HCT116 (cell line): ENCODE data around the gene CCDC69.

Source experiments
- CTCF ChIP-seq, 3 experiments: fragments of 200-600 bp in 1 of 3; sonication (generic) in 1 of 3; IDR thresholded peaks in 2 of 3; conservative IDR thresholded peaks in 1 of 3; 2 replicates each; pipeline ENCODE4 v1.5.1; 2012 to 2017; ENCODE audit warnings: low read depth in 2 of 3, low read length in 2 of 3, antibody characterized with exemption in 1 of 3, borderline replicate concordance in 1 of 3, control low read depth in 1 of 3, mild to moderate bottlenecking in 1 of 3, mixed read lengths in 1 of 3, mixed run types in 1 of 3, moderate library complexity in 1 of 3; ENCODE audit not compliant: insufficient read depth in 1 of 3
- EZH2 ChIP-seq: fragments of 200-600 bp; sonication (generic); IDR thresholded peaks from 2 replicates; pipeline ENCODE4 v1.6.1; 2017; ENCODE audit warnings: antibody characterized with exemption, mixed run types
- EZH2phosphoT487 ChIP-seq: fragments of 200-600 bp; IDR thresholded peaks from 2 replicates; pipeline ENCODE4 v1.6.1; 2018; ENCODE audit warnings: antibody characterized with exemption, borderline replicate concordance
- FOSL1 ChIP-seq: IDR thresholded peaks from 2 replicates; pipeline ENCODE4 v1.6.1; 2012; ENCODE audit warnings: low read depth
- POLR2A ChIP-seq: IDR thresholded peaks from 2 replicates; pipeline ENCODE4 v1.7.0; 2011; ENCODE audit warnings: borderline replicate concordance; ENCODE audit not compliant: insufficient read depth, insufficient read length; ENCODE audit errors: extremely low read depth
- POLR2AphosphoS5 ChIP-seq: IDR thresholded peaks from 2 replicates; pipeline ENCODE4 v1.6.1; 2011; ENCODE audit warnings: mild to moderate bottlenecking, low read depth, low read length, moderate library complexity
- SRF ChIP-seq: IDR thresholded peaks from 2 replicates; pipeline ENCODE4 v1.6.1; 2012; ENCODE audit warnings: low read depth
- YY1 ChIP-seq: IDR thresholded peaks from 2 replicates; pipeline ENCODE4 v1.6.1; 2011; ENCODE audit warnings: low read length, low read depth, moderate library complexity, mild to moderate bottlenecking; ENCODE audit not compliant: insufficient replicate concordance; ENCODE audit errors: extremely low read depth
- ZFX ChIP-seq: fragments of 450-650 bp; IDR thresholded peaks from 2 replicates; pipeline ENCODE4 v1.6.1; 2017
- TF ChIP-seq, protein P1 (sequence below): IDR thresholded peaks from 2 replicates; pipeline ENCODE4 v1.6.1; 2012; ENCODE audit warnings: low read depth

DNA sequence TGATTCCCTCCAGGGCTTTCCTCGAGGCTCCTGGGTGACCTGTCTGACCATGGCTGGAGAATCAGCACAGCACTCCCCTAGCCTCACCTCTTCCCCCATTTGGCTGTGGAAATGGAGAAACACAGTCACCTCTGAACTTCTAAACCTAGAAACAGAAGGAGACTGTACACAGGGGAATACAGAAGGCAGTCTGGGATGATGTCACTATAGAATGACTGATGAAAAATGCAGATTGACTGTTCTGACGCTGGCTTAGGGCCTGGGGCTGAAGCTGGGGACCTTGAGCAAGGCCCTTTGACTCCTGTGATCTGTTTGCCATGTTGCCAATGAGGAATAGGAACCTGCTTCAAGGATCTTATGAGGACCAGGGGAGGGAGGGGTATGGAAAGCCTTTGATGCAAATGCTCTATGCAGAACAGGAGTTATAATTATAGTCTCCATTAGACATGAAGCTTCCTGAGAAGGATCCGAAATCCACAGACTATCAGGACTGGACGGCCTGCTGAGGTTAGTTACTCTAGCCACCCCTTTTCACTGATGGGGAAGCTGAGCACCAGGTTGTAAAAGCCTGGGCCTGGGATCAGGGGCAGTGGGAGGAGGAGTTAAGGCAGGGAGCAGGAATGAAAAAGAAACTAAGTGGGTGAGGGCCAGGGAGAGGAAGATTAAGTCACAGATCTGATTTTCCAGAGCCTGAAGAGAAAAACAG, 41.9 kb downstream of the CCDC69 start:
- no peak for TF ChIP-seq CTCF (IDR thresholded peaks at IDR 0.05 in 2 of 3, conservative IDR thresholded peaks at IDR 0.05 in 1 of 3; ENCODE audit: borderline replicate concordance in 1 of 3, insufficient read depth in 1 of 3, low read depth in 2 of 3, low read length in 2 of 3)
- TF ChIP-seq, protein P1, sequence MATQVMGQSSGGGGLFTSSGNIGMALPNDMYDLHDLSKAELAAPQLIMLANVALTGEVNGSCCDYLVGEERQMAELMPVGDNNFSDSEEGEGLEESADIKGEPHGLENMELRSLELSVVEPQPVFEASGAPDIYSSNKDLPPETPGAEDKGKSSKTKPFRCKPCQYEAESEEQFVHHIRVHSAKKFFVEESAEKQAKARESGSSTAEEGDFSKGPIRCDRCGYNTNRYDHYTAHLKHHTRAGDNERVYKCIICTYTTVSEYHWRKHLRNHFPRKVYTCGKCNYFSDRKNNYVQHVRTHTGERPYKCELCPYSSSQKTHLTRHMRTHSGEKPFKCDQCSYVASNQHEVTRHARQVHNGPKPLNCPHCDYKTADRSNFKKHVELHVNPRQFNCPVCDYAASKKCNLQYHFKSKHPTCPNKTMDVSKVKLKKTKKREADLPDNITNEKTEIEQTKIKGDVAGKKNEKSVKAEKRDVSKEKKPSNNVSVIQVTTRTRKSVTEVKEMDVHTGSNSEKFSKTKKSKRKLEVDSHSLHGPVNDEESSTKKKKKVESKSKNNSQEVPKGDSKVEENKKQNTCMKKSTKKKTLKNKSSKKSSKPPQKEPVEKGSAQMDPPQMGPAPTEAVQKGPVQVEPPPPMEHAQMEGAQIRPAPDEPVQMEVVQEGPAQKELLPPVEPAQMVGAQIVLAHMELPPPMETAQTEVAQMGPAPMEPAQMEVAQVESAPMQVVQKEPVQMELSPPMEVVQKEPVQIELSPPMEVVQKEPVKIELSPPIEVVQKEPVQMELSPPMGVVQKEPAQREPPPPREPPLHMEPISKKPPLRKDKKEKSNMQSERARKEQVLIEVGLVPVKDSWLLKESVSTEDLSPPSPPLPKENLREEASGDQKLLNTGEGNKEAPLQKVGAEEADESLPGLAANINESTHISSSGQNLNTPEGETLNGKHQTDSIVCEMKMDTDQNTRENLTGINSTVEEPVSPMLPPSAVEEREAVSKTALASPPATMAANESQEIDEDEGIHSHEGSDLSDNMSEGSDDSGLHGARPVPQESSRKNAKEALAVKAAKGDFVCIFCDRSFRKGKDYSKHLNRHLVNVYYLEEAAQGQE, result no peak
- no peak for TF ChIP-seq EZH2phosphoT487
- no peak for TF ChIP-seq YY1
- TF ChIP-seq POLR2AphosphoS5, result no peak
- TF ChIP-seq POLR2A, result no peak
- TF ChIP-seq EZH2, result no peak
- no peak for TF ChIP-seq ZFX
- no peak for TF ChIP-seq SRF
- TF ChIP-seq FOSL1, result no peak
